Pancreas (tissue), 10 donors: ENCODE measurements around the gene INTS1. TPM values are rescaled to one million over a fixed set of nuclear protein-coding genes. Genes with fewer than 3 reads are reported as not detected.
A peak's percentile ranks its signal among the peaks of the same experiment; 100 is the strongest.

Experiments used
- ATAC-seq, 4 donors: fragments of 200-7000 bp; cut with Tn5 transposase; one replicate each; pipeline versions ENCODE4 v1.8.0 to v1.9.1; 2020; ENCODE audit warnings: mild to moderate bottlenecking in 4 of 4, moderate library complexity in 4 of 4
- DNase-seq, 6 donors: peaks; one replicate each; pipeline ENCODE4 v3.0.0-alpha.2; 2020
- FAIRE-seq: peaks from 2 replicates; lab custom pipeline; 2012; peaks lifted over from hg19 to GRCh38; lab: Jason Lieb, UNC
- H3K27ac ChIP-seq, 4 donors: fragments of 200-600 bp; sonication (generic); 1 replicate in 3 of 4; 2 replicates in 1 of 4; pipeline versions ENCODE4 v1.5.0 to v1.8.0; 2020
- H3K27me3 ChIP-seq, 4 donors: fragments of 200-600 bp; one replicate each; pipeline ENCODE4 v1.8.0; 2021
- H3K36me3 ChIP-seq, 3 donors: fragments of 200-600 bp; sonication (generic) in 1 of 3; one replicate each; pipeline versions ENCODE4 v1.5.0 to v1.8.0; 2020 to 2021
- H3K4me1 ChIP-seq, 3 donors: fragments of 200-600 bp; one replicate each; pipeline ENCODE4 v1.8.0; 2021
- H3K4me3 ChIP-seq, 4 donors: fragments of 200-600 bp; sonication (generic) in 2 of 4; one replicate each; pipeline versions ENCODE4 v1.5.0 to v1.8.0; 2020 to 2021
- H3K9me3 ChIP-seq, 4 donors: fragments of 200-600 bp; one replicate each; pipeline ENCODE4 v1.8.0; 2021
- CTCF ChIP-seq, 4 donors: fragments of 200-600 bp; sonication (generic) in 3 of 4; IDR thresholded peaks; one replicate each; pipeline versions ENCODE4 v1.5.0 to v1.8.0; 2021; ENCODE audit warnings: antibody characterized with exemption in 4 of 4
- WGBS, 2 donors: extraction: QIAGEN DNeasy Blood & Tissue Kit; methylation state at CpG; one replicate each; pipeline ENCODE4 v1.1.7; 2013; 5-methylcytosine and 5-hydroxymethylcytosine counted together
- intact Hi-C, 3 donors: fragments of 100-400 bp; cut with DNase I; formaldehyde crosslinking; loops; one replicate each; pipeline versions ENCODE4 v1.11.1 to v1.14.2; 2022
- polyA plus RNA-seq, 2 donors: library from polyadenylated mRNA; stranded (reverse); fragments of 200-250 nt; gene quantifications; one replicate each; pipeline ENCODE4 v1.2.3, GENCODE V29; 2013
- total RNA-seq, 6 donors: library from RNA; stranded (reverse); fragmentation: NEBNext Ultra II Directional in 4 of 6; extraction: Animal tissue kit (Norgen Biotek cat#: 25700) in 4 of 6; gene quantifications; one replicate each; pipeline versions ENCODE4 v1.2.1 to v1.2.4, GENCODE V29; 2021 to 2023
- donor health status: healthy with polysubstance abuse.
- donor health status: DM: no; HTN: no; CAD: no; lungs with moderate emphysema.
- donor health status: DM: no; HTN: no; CAD: no.
- donor health status: control.
- donor health status: control.
- donor health status: Bipolar disorder and iron deficiency.
- donor health status: DM: yes; HTN: yes; CAD: no.
- donor health status: DM: no; HTN: no; CAD: no.
- donor health status: DM: no; HTN: no; CAD: no.
- donor health status: DM: yes; HTN: yes; CAD: no.

INTS1 gene
- total and polyA plus RNA-seq, 8 donors, result 45.0 to 166 (median 62.2) TPM

- DNase-seq (peak in 2 of 6 donors; percentile 15 to 69), FAIRE-seq (no peak), ATAC-seq (no peak)
- Histone ChIP-seq H3K4me3 (no peak overlapping the region), H3K4me1 (no peaks in the 10 kb centered on the region), H3K27ac (no peak overlapping the region), H3K27me3 (no peaks in the 10 kb centered on the region), H3K36me3 (no peaks in the 10 kb centered on the region), H3K9me3 (no peaks in the 10 kb centered on the region)
- intact Hi-C loops, result loop anchor here in 2 of 3 donors (5.0 to 10.0 kb wide), 2 partner anchors 34 to 243 kb away; no protein-coding TSS in a partner anchor
- TF ChIP-seq CTCF (IDR thresholded peaks at IDR 0.05), result no peak
- WGBS, 2 donors, result 94% methylated on average over 10 of the region's 10 CpGs
Measured at GRCh38 chr7:1438208-1438607, 66.0 kb downstream of the INTS1 start.

- H3K9me3 ChIP-seq, result no peaks in the 10 kb centered on the region
- WGBS, 2 donors, result 93 to 94% methylated on average over 43 of the region's 43 CpGs
- no peak for TF ChIP-seq CTCF (IDR thresholded peaks at IDR 0.05)
- no peak overlapping the region for H3K4me3 ChIP-seq
- DNase-seq, result peak in 2 of 6 donors; percentile 17 to 66
- H3K4me1 ChIP-seq, result no peaks in the 10 kb centered on the region
- ATAC-seq, result no peak
- peaks cover 0 to under 1% (median 0%) of the 10 kb centered on the region in 4 donors for H3K27me3 ChIP-seq
- intact Hi-C loops, result loop anchor here in 2 of 3 donors (5.0 to 10.0 kb wide), 2 partner anchors 35 to 243 kb away; no protein-coding TSS in a partner anchor
- FAIRE-seq, result no peak
- H3K36me3 ChIP-seq, result no peaks in the 10 kb centered on the region
- H3K27ac ChIP-seq, result no peak overlapping the region
Measured at GRCh38 chr7:1437155-1437880, 66.9 kb downstream of the INTS1 start.

- TF ChIP-seq CTCF (IDR thresholded peaks at IDR 0.05), result no peak
- Histone ChIP-seq H3K27ac (no peak overlapping the region), H3K27me3 (peaks cover 0 to 6% (median 0%) of the 10 kb centered on the region in 4 donors), H3K36me3 (no peaks in the 10 kb centered on the region), H3K4me3 (no peak overlapping the region), H3K9me3 (no peaks in the 10 kb centered on the region), H3K4me1 (no peaks in the 10 kb centered on the region)
- intact Hi-C loops, result loop anchor here in 2 of 3 donors (5.0 to 10.0 kb wide), 2 partner anchors 36 to 242 kb away; no protein-coding TSS in a partner anchor
- FAIRE-seq, result no peak
- 91 to 92% methylated on average over 20 of the region's 20 CpGs for WGBS, 2 donors
- DNase-seq, result peak in 1 of 6 donors; percentile 66
- ATAC-seq, result no peak
Measured at GRCh38 chr7:1436608-1437007, 67.6 kb downstream of the INTS1 start.

GRCh38 chr7:1434891-1435670, 69.1 kb downstream of the INTS1 start:
- Histone ChIP-seq H3K27ac (no peak overlapping the region), H3K27me3 (peaks cover 0 to 6% (median 0%) of the 10 kb centered on the region in 4 donors), H3K4me1 (no peaks in the 10 kb centered on the region), H3K9me3 (no peaks in the 10 kb centered on the region), H3K4me3 (no peak overlapping the region), H3K36me3 (no peaks in the 10 kb centered on the region)
- FAIRE-seq (no peak), DNase-seq (peak in 2 of 6 donors; percentile 37 to 75), ATAC-seq (no peak)
- intact Hi-C loops, result loop anchor here in 2 of 3 donors (5.0 to 10.0 kb wide), 2 partner anchors 37 to 240 kb away; no protein-coding TSS in a partner anchor
- 86 to 87% methylated on average over 20 to 22 of the region's 22 CpGs for WGBS, 2 donors
- TF ChIP-seq CTCF (IDR thresholded peaks at IDR 0.05), result no peak
